Measurements from ENCODE around the gene IGFBPL1.
A peak's percentile ranks its signal among the peaks of the same experiment; 100 is the strongest.
"Not testable (repeated sequence)": the region's sequence is repeated elsewhere in the genome, so short reads cannot be mapped to it uniquely, and the experiment has no call there.

Gene IGFBPL1, protein sequence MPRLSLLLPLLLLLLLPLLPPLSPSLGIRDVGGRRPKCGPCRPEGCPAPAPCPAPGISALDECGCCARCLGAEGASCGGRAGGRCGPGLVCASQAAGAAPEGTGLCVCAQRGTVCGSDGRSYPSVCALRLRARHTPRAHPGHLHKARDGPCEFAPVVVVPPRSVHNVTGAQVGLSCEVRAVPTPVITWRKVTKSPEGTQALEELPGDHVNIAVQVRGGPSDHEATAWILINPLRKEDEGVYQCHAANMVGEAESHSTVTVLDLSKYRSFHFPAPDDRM

DNA sequence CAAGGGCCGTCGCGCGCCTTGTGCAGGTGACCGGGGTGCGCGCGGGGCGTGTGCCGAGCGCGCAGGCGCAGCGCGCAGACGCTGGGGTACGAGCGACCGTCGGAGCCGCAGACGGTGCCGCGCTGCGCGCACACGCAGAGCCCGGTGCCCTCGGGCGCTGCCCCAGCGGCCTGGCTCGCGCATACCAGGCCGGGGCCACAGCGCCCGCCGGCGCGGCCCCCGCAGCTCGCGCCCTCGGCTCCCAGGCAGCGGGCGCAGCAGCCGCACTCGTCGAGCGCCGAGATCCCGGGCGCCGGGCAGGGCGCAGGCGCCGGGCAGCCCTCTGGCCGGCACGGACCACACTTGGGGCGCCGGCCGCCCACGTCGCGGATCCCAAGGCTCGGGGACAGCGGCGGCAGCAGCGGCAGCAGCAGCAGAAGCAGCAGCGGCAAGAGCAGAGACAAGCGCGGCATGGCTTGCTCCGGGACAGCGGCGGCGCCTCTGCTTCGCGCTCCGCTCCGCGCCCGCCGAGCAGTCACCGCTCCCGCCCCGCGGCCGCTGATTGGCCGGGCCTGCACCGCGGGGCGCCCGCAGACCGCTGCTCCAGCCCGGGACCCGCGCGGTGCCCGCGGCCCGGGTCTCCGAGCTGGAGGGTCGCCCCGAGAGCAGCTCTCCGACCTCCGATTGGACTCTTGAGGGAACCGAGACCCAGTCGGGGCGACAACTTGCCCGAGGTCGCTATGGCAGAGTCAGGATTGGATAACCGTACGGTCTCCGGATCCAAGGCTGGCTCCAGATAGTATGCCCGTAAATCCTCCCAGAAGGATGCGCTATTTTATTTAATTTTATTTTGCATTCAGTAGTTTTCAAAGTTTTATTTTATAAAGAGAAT is at the start of gene IGFBPL1:
IGFBPL1 (minus strand) TSS at position 482 of the 871 bp plus-strand sequence; CDS start at position 452, 30 bp downstream.
- H3K9me3 ChIP-seq (ENCODE audit: control insufficient read depth in 1 of 2, low read length in 2 of 2): no peaks in the 10 kb centered on the region
- peak within 1 kb of the TSS in 1 of 2 donors; percentile 58 for H3K4me3 ChIP-seq (ENCODE audit: low read depth in 1 of 2, low read length in 2 of 2)
- H3K27ac ChIP-seq (ENCODE audit: low read length): no peak within 1 kb of the TSS
- peaks cover 0 to 5% of the 10 kb centered on the region in 2 donors for H3K4me1 ChIP-seq (ENCODE audit: control insufficient read depth in 1 of 2, insufficient read depth in 2 of 2, low read length in 2 of 2)
- no peaks in the 10 kb centered on the region for H3K36me3 ChIP-seq (ENCODE audit: control insufficient read depth in 1 of 2, insufficient read depth in 2 of 2, low read length in 2 of 2)
- peaks cover 16% of the 10 kb centered on the region for H3K27me3 ChIP-seq (ENCODE audit: low read depth, low read length)

DNA sequence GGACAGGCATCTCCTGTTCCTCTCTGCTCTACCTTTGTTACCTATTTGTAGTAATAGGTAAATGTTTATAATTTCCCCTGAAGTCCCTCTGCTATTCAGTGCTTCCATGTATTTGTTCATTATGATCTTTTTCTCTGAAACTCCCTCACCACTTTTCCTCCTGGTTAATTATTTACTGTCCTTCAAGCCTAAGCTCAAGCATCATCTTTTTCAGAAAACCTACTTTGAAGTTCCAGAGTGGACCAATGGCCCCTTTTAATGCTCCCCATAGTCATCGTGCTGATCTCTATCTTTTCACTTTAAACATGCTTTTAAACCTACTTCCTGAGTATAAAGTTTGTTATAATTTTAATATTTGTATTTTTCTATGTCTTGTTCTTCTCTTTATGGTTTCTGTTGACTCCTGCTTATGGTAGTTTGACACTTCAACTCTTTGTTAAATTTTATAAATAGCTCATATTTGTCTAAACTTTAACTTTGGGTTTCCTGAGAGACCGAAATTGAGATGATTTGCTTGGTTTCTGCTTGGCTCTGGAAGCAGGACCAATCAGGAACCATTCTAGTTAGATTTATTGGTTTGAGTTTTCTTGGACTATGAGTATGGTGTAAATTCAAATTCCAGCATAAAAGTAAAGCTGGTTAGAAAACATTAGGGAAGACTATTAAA is 48.5 kb upstream of the IGFBPL1 start:
- not testable (repeated sequence) for H3K36me3 ChIP-seq (ENCODE audit: control insufficient read depth in 1 of 2, insufficient read depth in 2 of 2, low read length in 2 of 2); H3K4me1 ChIP-seq (ENCODE audit: control insufficient read depth in 1 of 2, insufficient read depth in 2 of 2, low read length in 2 of 2); H3K27me3 ChIP-seq (ENCODE audit: low read depth, low read length); H3K4me3 ChIP-seq (ENCODE audit: low read depth in 1 of 2, low read length in 2 of 2); H3K27ac ChIP-seq (ENCODE audit: low read length); H3K9me3 ChIP-seq (ENCODE audit: control insufficient read depth in 1 of 2, low read length in 2 of 2)

GRCh38 chr9:38467404-38467803 is 43.1 kb upstream of the IGFBPL1 start:
- Histone ChIP-seq H3K27ac (ENCODE audit: low read length) (no peak overlapping the region), H3K9me3 (ENCODE audit: control insufficient read depth in 1 of 2, low read length in 2 of 2) (peaks cover 0 to 2% of the 10 kb centered on the region in 2 donors), H3K36me3 (ENCODE audit: control insufficient read depth in 1 of 2, insufficient read depth in 2 of 2, low read length in 2 of 2) (no peaks in the 10 kb centered on the region)

DNA sequence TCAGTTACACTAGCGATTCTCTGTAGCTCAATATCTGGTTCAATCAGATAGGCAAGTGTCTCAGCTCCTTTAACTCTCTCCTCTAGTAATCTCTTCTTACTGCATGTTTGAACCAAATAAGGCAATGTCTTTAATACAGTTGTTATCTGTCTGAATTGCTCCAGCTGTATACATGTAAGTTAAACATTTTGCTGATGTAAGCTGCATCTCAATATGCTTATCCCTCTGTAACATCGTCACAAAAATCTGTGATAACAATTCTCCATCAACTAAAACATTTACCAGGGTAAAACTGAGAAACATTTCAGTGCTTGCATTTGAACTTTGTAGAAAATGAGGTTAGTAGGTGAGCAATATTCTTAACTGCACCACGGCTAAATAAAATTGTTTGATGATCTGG is 29.6 kb upstream of the IGFBPL1 start:
- no peaks in the 10 kb centered on the region for H3K36me3 ChIP-seq (ENCODE audit: control insufficient read depth in 1 of 2, insufficient read depth in 2 of 2, low read length in 2 of 2)
- no peak overlapping the region for H3K27ac ChIP-seq (ENCODE audit: low read length)
- no peaks in the 10 kb centered on the region for H3K27me3 ChIP-seq (ENCODE audit: low read depth, low read length)
- H3K4me1 ChIP-seq (ENCODE audit: control insufficient read depth in 1 of 2, insufficient read depth in 2 of 2, low read length in 2 of 2): no peaks in the 10 kb centered on the region
- no peak overlapping the region for H3K4me3 ChIP-seq (ENCODE audit: low read depth in 1 of 2, low read length in 2 of 2)
- H3K9me3 ChIP-seq (ENCODE audit: control insufficient read depth in 1 of 2, low read length in 2 of 2): peaks cover 0 to 14% of the 10 kb centered on the region in 2 donors

More at GRCh38 chr9:38467404-38467803, 43.1 kb upstream of the IGFBPL1 start:
- H3K4me1 ChIP-seq (ENCODE audit: control insufficient read depth in 1 of 2, insufficient read depth in 2 of 2, low read length in 2 of 2): no peaks in the 10 kb centered on the region
- H3K27me3 ChIP-seq (ENCODE audit: low read depth, low read length): no peaks in the 10 kb centered on the region
- no peak overlapping the region for H3K4me3 ChIP-seq (ENCODE audit: low read depth in 1 of 2, low read length in 2 of 2)

DNA sequence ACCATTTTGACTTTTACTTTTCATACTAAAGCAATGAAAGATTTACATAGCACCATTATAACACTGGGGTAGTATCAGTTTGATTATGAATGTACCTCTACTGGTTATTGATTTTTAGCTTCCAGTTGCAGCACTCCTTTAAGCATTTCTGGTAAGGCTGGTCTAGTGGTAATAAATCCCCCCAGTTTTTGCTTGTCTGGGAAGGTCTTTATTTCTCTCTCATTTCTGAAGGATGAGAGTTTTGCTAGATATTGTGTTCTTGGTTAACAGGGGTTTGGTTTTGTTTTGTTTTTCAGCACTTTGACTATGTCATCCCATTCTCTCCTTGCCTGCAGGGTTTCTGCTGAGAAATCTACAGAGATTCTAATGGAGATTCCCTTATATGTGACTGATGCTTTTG is 26.9 kb upstream of the IGFBPL1 start:
- no peak overlapping the region for H3K27ac ChIP-seq (ENCODE audit: low read length)
- H3K9me3 ChIP-seq (ENCODE audit: control insufficient read depth in 1 of 2, low read length in 2 of 2): peaks cover 0 to 14% of the 10 kb centered on the region in 2 donors
- no peaks in the 10 kb centered on the region for H3K36me3 ChIP-seq (ENCODE audit: control insufficient read depth in 1 of 2, insufficient read depth in 2 of 2, low read length in 2 of 2)
- H3K27me3 ChIP-seq (ENCODE audit: low read depth, low read length): no peaks in the 10 kb centered on the region
- no peak overlapping the region for H3K4me3 ChIP-seq (ENCODE audit: low read depth in 1 of 2, low read length in 2 of 2)
- H3K4me1 ChIP-seq (ENCODE audit: control insufficient read depth in 1 of 2, insufficient read depth in 2 of 2, low read length in 2 of 2): no peaks in the 10 kb centered on the region

GRCh38 chr9:38447703-38448102 is 23.4 kb upstream of the IGFBPL1 start:
- no peak overlapping the region for H3K4me3 ChIP-seq (ENCODE audit: low read depth in 1 of 2, low read length in 2 of 2)
- H3K4me1 ChIP-seq (ENCODE audit: control insufficient read depth in 1 of 2, insufficient read depth in 2 of 2, low read length in 2 of 2): no peaks in the 10 kb centered on the region
- H3K36me3 ChIP-seq (ENCODE audit: control insufficient read depth in 1 of 2, insufficient read depth in 2 of 2, low read length in 2 of 2): no peaks in the 10 kb centered on the region
- peaks cover 0 to 14% of the 10 kb centered on the region in 2 donors for H3K9me3 ChIP-seq (ENCODE audit: control insufficient read depth in 1 of 2, low read length in 2 of 2)
- no peaks in the 10 kb centered on the region for H3K27me3 ChIP-seq (ENCODE audit: low read depth, low read length)
- H3K27ac ChIP-seq (ENCODE audit: low read length): no peak overlapping the region

DNA sequence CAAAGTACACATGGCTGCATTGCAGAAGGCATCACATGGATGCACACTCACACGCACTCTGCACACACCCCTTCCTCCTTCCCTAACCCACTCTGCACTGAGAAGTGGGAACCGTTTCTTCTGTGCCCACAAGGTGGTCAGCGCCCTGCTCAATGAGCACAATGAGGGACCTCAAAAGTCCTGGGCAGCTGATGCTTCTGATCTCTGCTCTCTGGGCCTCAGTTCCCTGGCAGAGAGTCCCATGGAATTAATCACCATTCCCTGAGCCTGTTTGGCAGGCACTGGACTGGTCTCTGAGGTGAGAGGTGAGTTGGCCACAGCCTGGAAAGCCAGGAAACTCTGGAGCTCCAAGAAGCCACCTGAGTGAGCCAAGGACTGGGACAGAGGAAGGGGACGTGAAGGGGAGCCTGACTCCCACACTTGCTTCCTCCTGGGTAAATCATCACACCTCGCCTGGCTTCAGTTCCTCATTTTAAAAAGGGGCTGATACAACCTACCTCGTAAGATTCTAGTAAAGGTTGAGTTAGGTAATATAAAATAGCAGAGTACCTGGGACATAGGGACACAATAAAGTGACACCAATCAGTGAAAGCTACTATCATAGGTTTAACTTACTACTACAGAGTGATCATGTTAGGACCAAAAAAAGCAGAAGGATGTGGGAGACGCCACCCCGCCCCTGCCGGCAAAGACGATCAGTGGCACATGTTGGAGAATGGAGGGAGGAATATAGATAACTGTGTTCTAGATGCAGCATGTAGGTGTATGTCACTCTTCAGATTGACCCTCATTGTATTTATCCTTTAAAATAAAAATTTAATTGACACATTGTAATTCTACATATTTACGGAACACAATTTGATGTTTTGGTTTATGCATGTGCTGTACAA is 21.1 kb upstream of the IGFBPL1 start:
- Histone ChIP-seq H3K4me1 (ENCODE audit: control insufficient read depth in 1 of 2, insufficient read depth in 2 of 2, low read length in 2 of 2) (no peaks in the 10 kb centered on the region), H3K4me3 (ENCODE audit: low read depth in 1 of 2, low read length in 2 of 2) (no peak overlapping the region), H3K9me3 (ENCODE audit: control insufficient read depth in 1 of 2, low read length in 2 of 2) (no peaks in the 10 kb centered on the region), H3K36me3 (ENCODE audit: control insufficient read depth in 1 of 2, insufficient read depth in 2 of 2, low read length in 2 of 2) (no peaks in the 10 kb centered on the region), H3K27ac (ENCODE audit: low read length) (no peak overlapping the region), H3K27me3 (ENCODE audit: low read depth, low read length) (no peaks in the 10 kb centered on the region)

DNA sequence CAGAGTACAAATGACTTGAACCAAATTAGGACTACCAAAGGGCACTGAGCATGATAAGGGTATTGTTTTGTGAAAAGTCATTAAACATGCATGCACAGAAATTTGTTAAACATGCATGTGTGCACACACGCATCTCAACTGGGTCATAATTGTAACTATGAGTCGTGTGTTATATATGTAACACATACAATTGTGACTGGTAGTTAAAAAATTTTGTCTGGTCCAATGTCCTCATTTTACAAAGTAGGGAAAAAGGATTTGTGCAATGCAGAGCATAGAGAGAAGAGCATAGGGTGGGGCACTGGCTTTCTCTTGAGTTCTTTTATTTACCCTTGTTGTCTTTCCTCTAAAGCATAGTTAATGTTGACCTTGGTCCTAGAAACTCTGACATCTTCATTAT is 19.3 kb upstream of the IGFBPL1 start:
- H3K4me3 ChIP-seq (ENCODE audit: low read depth in 1 of 2, low read length in 2 of 2): no peak overlapping the region
- no peaks in the 10 kb centered on the region for H3K36me3 ChIP-seq (ENCODE audit: control insufficient read depth in 1 of 2, insufficient read depth in 2 of 2, low read length in 2 of 2)
- H3K9me3 ChIP-seq (ENCODE audit: control insufficient read depth in 1 of 2, low read length in 2 of 2): no peaks in the 10 kb centered on the region
- H3K4me1 ChIP-seq (ENCODE audit: control insufficient read depth in 1 of 2, insufficient read depth in 2 of 2, low read length in 2 of 2): no peaks in the 10 kb centered on the region
- no peak overlapping the region for H3K27ac ChIP-seq (ENCODE audit: low read length)
- no peaks in the 10 kb centered on the region for H3K27me3 ChIP-seq (ENCODE audit: low read depth, low read length)

DNA sequence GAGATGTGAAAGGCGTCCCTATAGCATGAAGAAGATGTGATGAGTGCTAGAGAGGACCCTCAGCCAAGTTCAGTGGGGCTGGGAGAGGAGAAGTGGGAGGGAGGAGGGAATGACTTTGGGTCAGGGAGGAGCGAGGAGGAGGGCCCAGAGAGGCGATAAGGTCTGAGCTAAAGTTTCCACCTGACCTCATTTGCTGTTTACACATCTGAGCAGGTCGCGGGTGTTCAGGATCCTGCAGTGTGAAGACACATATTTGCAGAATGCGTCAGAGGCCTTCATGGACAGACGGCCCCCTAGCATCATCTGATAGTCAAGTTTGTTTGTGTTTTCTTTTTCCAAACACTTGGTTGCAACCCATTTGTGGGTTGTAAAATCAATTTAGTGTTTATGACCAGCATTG is 18.9 kb upstream of the IGFBPL1 start:
- Histone ChIP-seq H3K4me1 (ENCODE audit: control insufficient read depth in 1 of 2, insufficient read depth in 2 of 2, low read length in 2 of 2) (no peaks in the 10 kb centered on the region), H3K27me3 (ENCODE audit: low read depth, low read length) (no peaks in the 10 kb centered on the region), H3K36me3 (ENCODE audit: control insufficient read depth in 1 of 2, insufficient read depth in 2 of 2, low read length in 2 of 2) (no peaks in the 10 kb centered on the region), H3K27ac (ENCODE audit: low read length) (no peak overlapping the region), H3K4me3 (ENCODE audit: low read depth in 1 of 2, low read length in 2 of 2) (no peak overlapping the region), H3K9me3 (ENCODE audit: control insufficient read depth in 1 of 2, low read length in 2 of 2) (no peaks in the 10 kb centered on the region)

DNA sequence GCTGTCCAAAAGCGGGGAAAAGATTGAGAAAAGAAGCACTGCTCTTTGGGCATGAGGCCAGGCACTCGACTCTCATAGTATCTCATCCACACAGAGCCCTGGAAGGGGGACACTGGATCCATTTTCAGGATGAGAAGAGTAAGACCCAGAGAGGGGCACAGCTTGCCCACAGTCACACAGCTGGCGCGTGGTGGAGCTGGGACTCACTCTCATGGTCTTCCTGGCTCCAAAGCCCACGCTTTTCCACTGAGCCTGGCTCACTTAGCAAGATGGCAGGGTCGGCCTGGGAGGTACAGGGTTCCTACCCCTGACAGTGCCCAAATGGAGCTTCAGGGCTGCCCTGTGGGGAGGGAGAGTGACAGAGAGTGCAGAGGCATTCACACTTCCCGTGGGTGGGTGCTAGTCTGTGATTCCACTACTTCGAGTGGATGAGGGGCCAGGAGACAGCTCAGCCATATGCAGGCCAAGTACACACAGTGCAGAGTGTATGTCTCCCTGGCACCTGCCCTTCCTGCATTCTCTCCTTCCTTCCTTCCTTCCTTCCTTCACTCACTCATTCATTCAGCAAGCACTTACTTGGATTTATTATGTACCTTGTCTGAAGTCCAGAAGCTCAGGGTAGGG is 18.3 kb upstream of the IGFBPL1 start:
- no peaks in the 10 kb centered on the region for H3K36me3 ChIP-seq (ENCODE audit: control insufficient read depth in 1 of 2, insufficient read depth in 2 of 2, low read length in 2 of 2)
- H3K4me3 ChIP-seq (ENCODE audit: low read depth in 1 of 2, low read length in 2 of 2): no peak overlapping the region
- H3K27ac ChIP-seq (ENCODE audit: low read length): no peak overlapping the region
- H3K27me3 ChIP-seq (ENCODE audit: low read depth, low read length): no peaks in the 10 kb centered on the region
- H3K9me3 ChIP-seq (ENCODE audit: control insufficient read depth in 1 of 2, low read length in 2 of 2): no peaks in the 10 kb centered on the region
- no peaks in the 10 kb centered on the region for H3K4me1 ChIP-seq (ENCODE audit: control insufficient read depth in 1 of 2, insufficient read depth in 2 of 2, low read length in 2 of 2)

All from muscle layer of duodenum (tissue), 2 donors.